Heart left ventricle (tissue), 16 donors: Measurements from ENCODE around the gene CAPN10. TPM values are rescaled to one million over a fixed set of nuclear protein-coding genes. Genes with fewer than 3 reads are reported as not detected.

ENCODE experiments used
- ATAC-seq, 4 donors: fragments of 200-7000 bp; cut with Tn5 transposase; one replicate each; pipeline ENCODE4 v1.9.1; 2020 to 2022; ENCODE audit warnings: moderate library complexity in 4 of 4, mild to moderate bottlenecking in 3 of 4, moderate number of reproducible peaks in 1 of 4
- DNase-seq, 5 donors: peaks; one replicate each; pipeline ENCODE4 v3.0.0-alpha.2; 2020
- H3K27ac ChIP-seq, 12 donors: fragments of 200-600 bp; sonication (generic) in 4 of 12; one replicate each; pipeline versions ENCODE4 v1.5.0 to v1.8.0; 2016 to 2022; ENCODE audit warnings: mild to moderate bottlenecking in 2 of 12
- H3K27me3 ChIP-seq, 9 donors: fragments of 200-600 bp; sonication (generic) in 2 of 9; one replicate each; pipeline versions ENCODE4 v1.5.1 to v1.8.0; 2016 to 2022; ENCODE audit warnings: mild to moderate bottlenecking in 3 of 9
- H3K36me3 ChIP-seq, 9 donors: fragments of 200-600 bp; sonication (generic) in 2 of 9; one replicate each; pipeline versions ENCODE4 v1.5.0 to v1.8.0; 2018 to 2022; ENCODE audit warnings: mild to moderate bottlenecking in 2 of 9
- H3K4me1 ChIP-seq, 12 donors: fragments of 200-600 bp; sonication (generic) in 4 of 12; one replicate each; pipeline versions ENCODE4 v1.5.0 to v1.8.0; 2016 to 2022; ENCODE audit warnings: mild to moderate bottlenecking in 3 of 12
- H3K4me3 ChIP-seq, 12 donors: fragments of 200-600 bp; sonication (generic) in 4 of 12; one replicate each; pipeline versions ENCODE4 v1.5.0 to v1.8.0; 2017 to 2022; ENCODE audit warnings: mild to moderate bottlenecking in 9 of 12, moderate library complexity in 4 of 12
- H3K9me3 ChIP-seq, 12 donors: fragments of 200-600 bp; sonication (generic) in 4 of 12; one replicate each; pipeline versions ENCODE4 v1.5.0 to v1.8.0; 2016 to 2022; ENCODE audit warnings: mild to moderate bottlenecking in 1 of 12
- POLR2A ChIP-seq, 2 donors: fragments of 450-650 bp; IDR thresholded peaks; one replicate each; pipeline ENCODE4 v1.6.1; 2017; ENCODE audit warnings: antibody characterized with exemption in 2 of 2, mild to moderate bottlenecking in 2 of 2, moderate library complexity in 2 of 2
- WGBS, 4 donors: extraction: QIAGEN DNeasy Blood & Tissue Kit in 2 of 4; methylation state at CpG; one replicate each; pipeline versions ENCODE4 v1.1.5 to v1.1.7; 2013 to 2018; 5-methylcytosine and 5-hydroxymethylcytosine counted together
- intact Hi-C, 10 donors: fragments of 100-400 bp; cut with DNase I; formaldehyde crosslinking; loops; one replicate each; pipeline versions ENCODE4 v1.11.1 to v1.14.2; 2022
- polyA plus RNA-seq, 2 donors: library from polyadenylated mRNA; stranded (reverse); fragments of 200-250 nt; gene quantifications; one replicate each; pipeline ENCODE4 v1.2.3, GENCODE V29; 2013
- total RNA-seq, 9 donors: library from RNA; depleted of rRNA in 2 of 9; stranded (reverse); fragments of >200 nt in 2 of 9; fragmentation: NEBNext Ultra II Directional in 3 of 9; extraction: Animal tissue kit (Norgen Biotek cat#: 25700) in 3 of 9; gene quantifications; one replicate each; pipeline versions ENCODE4 v1.1.0 to v1.2.4, GENCODE V29; 2016 to 2023
- TF ChIP-seq, protein P1 (sequence below), 12 donors: fragments of 200-600 bp; sonication (generic) in 4 of 12; IDR thresholded peaks; one replicate each; pipeline versions ENCODE4 v1.5.0 to v1.8.0; 2018 to 2022; ENCODE audit warnings: antibody characterized with exemption in 12 of 12, mild to moderate bottlenecking in 5 of 12
- donor health status: ischemic (EF 13 %, LVEDD 7.1; RV severe dilation, severe dysfunction).
- donor health status: healthy with polysubstance abuse.
- donor health status: DM: no; HTN: yes; CAD: no.
- donor health status: DM: no; HTN: no; CAD: no.
- donor health status: ischemic (EF 25% LVEDD 6.9; RV normal size, moderate dysfunction).
- donor health status: ischemic (EF 25% LVEDD 5.7; RV mildly dilated, moderate dysfunction).
- donor health status: healthy.
- donor health status: DM: yes; HTN: yes; CAD: no.
- donor health status: ischemic (EF 35%, LVEDD 5.7; RV mildly dilated, moderate dysfunction).
- donor health status: nonischemic (EF 11% LVEDD 7.7; RV severe dilation, severe dysfunction).
- donor health status: DM: yes; HTN: yes; CAD: no.
- donor health status: PGD.
- donor health status: ischemic (EF 29% LVEDD 5.4; RV normal size, mild dysfunction).
- donor health status: nonischemic (EF 23%, LVEDD 6.1; RV moderate dilation, normal function).

CAPN10 gene
- total and polyA plus RNA-seq, 11 donors = 14.9 to 39.7 (median 21.9) TPM

DNA sequence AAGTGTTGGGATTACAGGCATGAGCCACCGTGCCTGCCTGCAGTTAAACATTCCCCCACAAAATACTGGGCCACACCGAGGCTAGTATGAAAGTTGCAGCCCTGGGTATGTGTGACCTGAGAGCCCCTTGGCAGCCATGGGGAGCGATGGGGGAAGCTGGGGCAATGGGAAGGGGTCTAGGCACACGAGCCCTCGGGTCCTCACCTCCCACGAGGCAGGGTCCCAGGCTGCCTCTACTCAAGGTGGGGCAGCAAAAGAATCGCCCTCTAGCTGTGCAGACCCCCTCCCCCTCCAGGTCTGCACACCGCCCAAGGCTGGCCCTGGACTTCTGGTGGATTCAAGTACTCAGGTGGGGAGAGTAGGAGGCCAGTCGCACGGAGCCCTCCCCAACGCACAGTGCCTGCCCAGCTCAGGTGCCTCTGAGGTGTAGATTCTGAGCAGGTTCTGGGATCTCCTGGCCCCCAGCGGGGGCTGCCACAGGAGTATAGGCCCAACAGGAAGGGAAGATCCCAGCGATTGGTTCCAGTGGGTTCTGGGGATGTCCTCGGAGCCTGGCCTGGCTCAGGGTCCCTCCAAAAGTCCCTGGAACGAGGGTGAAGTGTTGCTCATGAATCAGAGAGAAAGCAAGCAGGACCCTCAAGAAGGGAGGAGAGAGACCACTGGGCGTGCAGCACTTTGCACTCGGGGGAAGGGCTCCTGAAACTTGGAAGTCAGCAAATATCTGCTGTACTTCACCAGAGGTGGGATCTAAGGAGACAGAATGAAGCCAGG lies 41.4 kb downstream of the CAPN10 start:
- intact Hi-C loops = no loop called here
- DNase-seq (peak in 2 of 5 donors; percentile 3 to 7), ATAC-seq (no peak)
- Histone ChIP-seq H3K9me3 (no peaks in the 10 kb centered on the region), H3K4me3 (no peak overlapping the region), H3K27ac (no peak overlapping the region), H3K4me1 (peaks cover 0 to 20% (median 0%) of the 10 kb centered on the region in 12 donors), H3K27me3 (no peaks in the 10 kb centered on the region), H3K36me3 (no peaks in the 10 kb centered on the region)
- TF ChIP-seq, protein P1, sequence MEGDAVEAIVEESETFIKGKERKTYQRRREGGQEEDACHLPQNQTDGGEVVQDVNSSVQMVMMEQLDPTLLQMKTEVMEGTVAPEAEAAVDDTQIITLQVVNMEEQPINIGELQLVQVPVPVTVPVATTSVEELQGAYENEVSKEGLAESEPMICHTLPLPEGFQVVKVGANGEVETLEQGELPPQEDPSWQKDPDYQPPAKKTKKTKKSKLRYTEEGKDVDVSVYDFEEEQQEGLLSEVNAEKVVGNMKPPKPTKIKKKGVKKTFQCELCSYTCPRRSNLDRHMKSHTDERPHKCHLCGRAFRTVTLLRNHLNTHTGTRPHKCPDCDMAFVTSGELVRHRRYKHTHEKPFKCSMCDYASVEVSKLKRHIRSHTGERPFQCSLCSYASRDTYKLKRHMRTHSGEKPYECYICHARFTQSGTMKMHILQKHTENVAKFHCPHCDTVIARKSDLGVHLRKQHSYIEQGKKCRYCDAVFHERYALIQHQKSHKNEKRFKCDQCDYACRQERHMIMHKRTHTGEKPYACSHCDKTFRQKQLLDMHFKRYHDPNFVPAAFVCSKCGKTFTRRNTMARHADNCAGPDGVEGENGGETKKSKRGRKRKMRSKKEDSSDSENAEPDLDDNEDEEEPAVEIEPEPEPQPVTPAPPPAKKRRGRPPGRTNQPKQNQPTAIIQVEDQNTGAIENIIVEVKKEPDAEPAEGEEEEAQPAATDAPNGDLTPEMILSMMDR (IDR thresholded peaks at IDR 0.05) = no peak
- 85 to 93% (median 91%) methylated on average over 12 to 17 of the region's 17 CpGs for WGBS, 4 donors

DNA sequence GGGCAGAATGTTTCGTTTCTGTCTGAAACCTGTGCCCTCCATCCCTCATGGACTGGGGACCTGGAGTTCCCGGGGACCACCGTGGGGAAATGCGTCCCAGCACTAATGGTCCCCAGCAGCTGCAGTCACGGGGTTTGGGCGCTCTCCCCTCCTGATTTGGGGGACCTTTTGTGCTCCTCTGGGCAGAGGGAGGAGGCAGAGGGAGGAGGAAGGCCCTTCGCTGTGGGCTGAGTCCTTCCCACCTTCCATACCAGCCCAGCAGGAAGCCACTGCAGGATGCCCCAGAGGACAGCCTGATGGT lies 41.9 kb downstream of the CAPN10 start:
- peak in 2 of 5 donors; percentile 1 to 40 for DNase-seq
- no peaks in the 10 kb centered on the region for H3K36me3 ChIP-seq
- H3K9me3 ChIP-seq = peaks cover 0 to 3% (median 0%) of the 10 kb centered on the region in 12 donors
- peaks cover 0 to 18% (median 0%) of the 10 kb centered on the region in 12 donors for H3K4me1 ChIP-seq
- ATAC-seq = no peak
- TF ChIP-seq, protein P1 (IDR thresholded peaks at IDR 0.05) = no peak
- no peak for TF ChIP-seq POLR2A (IDR thresholded peaks at IDR 0.05)
- H3K27ac ChIP-seq = no peak overlapping the region
- H3K27me3 ChIP-seq = no peaks in the 10 kb centered on the region
- no peak overlapping the region for H3K4me3 ChIP-seq
- intact Hi-C loops = no loop called here
- 83 to 96% (median 90%) methylated on average over 5 to 7 of the region's 7 CpGs for WGBS, 4 donors

DNA sequence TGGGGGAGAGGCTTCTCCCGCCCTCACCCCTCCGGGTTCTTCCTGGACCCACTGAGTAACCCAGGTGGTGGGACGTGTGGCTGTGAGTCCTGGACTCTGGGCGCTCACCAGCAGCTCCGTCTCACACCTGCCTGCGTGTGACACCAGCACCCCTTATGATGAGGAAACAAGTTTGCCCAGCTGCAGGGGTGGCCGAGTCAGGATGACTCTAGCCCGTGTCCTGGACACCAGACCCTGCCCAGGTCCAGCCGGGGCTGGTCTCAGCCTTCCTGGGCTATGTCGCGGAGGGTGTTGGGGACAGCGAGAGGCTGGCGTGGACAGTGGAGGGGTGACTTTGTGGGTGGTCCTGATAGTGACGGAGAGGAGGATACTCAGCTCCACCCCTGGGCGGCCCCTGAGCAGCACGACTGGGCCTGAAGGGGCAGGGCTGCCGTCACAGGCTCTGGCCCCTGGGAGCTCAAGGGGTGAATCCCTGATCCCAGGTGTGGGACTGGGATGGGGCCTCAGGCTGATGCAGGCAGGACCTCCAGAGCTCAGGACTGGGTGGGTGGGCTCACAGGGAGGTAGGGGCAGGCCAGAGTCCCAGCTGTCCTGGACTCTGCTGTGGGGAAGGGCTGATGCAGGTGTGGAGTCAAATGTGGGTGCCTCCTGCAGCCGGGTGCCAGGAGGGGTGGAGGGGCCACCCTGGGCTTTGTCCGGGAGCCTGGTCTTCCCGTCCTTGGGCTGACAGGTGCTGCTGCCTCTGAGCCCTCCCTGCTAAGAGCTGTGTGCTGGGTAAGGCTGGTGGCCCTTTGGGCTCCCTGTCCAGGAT lies 42.5 kb downstream of the CAPN10 start:
- DNase-seq (peak in 3 of 5 donors; percentile 6 to 46 (median 11)), ATAC-seq (no peak)
- Histone ChIP-seq H3K4me3 (no peak overlapping the region), H3K27ac (no peak overlapping the region), H3K9me3 (peaks cover 0 to 8% (median 0%) of the 10 kb centered on the region in 12 donors), H3K36me3 (no peaks in the 10 kb centered on the region), H3K4me1 (peaks cover 0 to 17% (median 0%) of the 10 kb centered on the region in 12 donors), H3K27me3 (no peaks in the 10 kb centered on the region)
- TF ChIP-seq, protein P1 (IDR thresholded peaks at IDR 0.05) = no peak
- no peak for TF ChIP-seq POLR2A (IDR thresholded peaks at IDR 0.05)
- 58 to 74% (median 65%) methylated on average over 19 to 20 of the region's 20 CpGs for WGBS, 4 donors
- intact Hi-C loops = no loop called here

DNA sequence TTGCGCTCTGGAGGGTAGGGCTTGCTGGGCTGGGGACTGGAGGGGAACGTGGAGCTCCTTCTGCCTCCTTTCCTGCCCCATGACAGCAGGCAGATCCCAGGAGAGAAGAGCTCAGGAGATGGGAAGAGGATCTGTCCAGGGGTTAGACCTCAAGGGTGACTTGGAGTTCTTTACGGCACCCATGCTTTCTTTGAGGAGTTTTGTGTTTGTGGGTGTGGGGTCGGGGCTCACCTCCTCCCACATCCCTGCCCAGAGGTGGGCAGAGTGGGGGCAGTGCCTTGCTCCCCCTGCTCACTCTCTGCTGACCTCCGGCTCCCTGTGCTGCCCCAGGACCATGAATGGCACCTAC lies 43.1 kb downstream of the CAPN10 start:
- peaks cover 0 to 12% (median 0%) of the 10 kb centered on the region in 12 donors for H3K4me1 ChIP-seq
- DNase-seq (no peak), ATAC-seq (no peak)
- no peak overlapping the region for H3K27ac ChIP-seq
- 72 to 82% (median 78%) methylated on average over 3 to 5 of the region's 5 CpGs for WGBS, 4 donors
- H3K4me3 ChIP-seq = no peak overlapping the region
- intact Hi-C loops = no loop called here
- peaks cover 0 to 9% (median 0%) of the 10 kb centered on the region in 12 donors for H3K9me3 ChIP-seq
- no peak for TF ChIP-seq POLR2A (IDR thresholded peaks at IDR 0.05)
- TF ChIP-seq, protein P1 (IDR thresholded peaks at IDR 0.05) = no peak
- no peaks in the 10 kb centered on the region for H3K27me3 ChIP-seq
- no peaks in the 10 kb centered on the region for H3K36me3 ChIP-seq
